GM18909 (cell line): Measurements from ENCODE around the gene DLG3.

ENCODE experiments used
- ATAC-seq: cut with Tn5 transposase; IDR thresholded peaks from one replicate; pipeline ENCODE4 v1.9.1; 2021; ENCODE audit warnings: mild to moderate bottlenecking; ENCODE audit not compliant: unreplicated experiment, poor library complexity

DLG3 gene

GRCh38 chrX:70437011-70437410 is 7.6 kb upstream of the DLG3 start:
- ATAC-seq, result no peak

GRCh38 chrX:70437921-70438665 is 6.5 kb upstream of the DLG3 start:
- ATAC-seq, result no peak

DNA sequence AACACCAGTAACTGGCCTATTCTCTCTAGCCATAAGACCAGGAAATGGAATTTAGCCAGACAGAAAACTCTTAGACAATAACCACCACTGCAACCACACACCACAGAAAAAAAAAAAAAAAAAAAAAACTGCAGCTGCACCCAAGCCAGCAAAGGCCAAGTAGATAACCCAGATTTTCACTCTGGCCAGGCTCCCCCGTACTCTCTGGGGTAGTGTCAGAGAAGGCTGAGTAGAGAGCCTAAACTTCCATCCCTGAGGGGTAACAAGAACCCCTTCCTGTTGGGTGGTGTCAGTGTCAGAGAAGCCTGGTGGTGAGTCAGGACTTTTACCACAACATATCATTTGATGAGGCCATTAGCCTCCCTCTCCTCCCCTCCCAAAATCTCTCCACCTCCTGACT is 5.6 kb upstream of the DLG3 start:
- ATAC-seq, result no peak

- no peak for ATAC-seq
Measured at GRCh38 chrX:70442224-70442623, 2.4 kb upstream of the DLG3 start.

DNA sequence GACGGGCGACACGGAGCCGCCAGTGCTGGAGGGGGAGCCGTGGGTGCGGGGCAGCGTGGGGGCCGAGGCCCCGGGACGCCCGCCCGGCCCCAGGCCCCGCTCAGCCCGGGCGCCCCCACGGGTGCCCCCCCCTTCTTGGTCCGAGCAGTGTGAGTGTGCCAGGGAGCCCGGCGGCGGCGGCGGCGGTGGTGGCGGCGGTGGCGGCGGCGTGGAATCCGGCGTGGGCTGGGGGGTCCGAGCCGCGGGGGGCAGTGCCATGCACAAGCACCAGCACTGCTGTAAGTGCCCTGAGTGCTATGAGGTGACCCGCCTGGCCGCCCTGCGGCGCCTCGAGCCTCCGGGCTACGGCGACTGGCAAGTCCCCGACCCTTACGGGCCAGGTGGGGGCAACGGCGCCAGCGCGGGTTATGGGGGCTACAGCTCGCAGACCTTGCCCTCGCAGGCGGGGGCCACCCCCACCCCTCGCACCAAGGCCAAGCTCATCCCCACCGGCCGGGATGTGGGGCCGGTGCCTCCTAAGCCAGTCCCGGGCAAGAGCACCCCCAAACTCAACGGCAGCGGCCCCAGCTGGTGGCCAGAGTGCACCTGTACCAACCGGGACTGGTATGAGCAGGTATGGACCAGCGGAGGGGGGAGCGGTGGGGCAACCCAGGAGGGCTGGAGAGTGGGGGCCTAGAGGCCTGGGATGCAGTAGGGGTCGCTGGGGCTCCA is 466 bp downstream of the DLG3 start:
- ATAC-seq, result no peak

- ATAC-seq, result no peak
Measured at GRCh38 chrX:70445951-70446350, 1.3 kb downstream of the DLG3 start.

DNA sequence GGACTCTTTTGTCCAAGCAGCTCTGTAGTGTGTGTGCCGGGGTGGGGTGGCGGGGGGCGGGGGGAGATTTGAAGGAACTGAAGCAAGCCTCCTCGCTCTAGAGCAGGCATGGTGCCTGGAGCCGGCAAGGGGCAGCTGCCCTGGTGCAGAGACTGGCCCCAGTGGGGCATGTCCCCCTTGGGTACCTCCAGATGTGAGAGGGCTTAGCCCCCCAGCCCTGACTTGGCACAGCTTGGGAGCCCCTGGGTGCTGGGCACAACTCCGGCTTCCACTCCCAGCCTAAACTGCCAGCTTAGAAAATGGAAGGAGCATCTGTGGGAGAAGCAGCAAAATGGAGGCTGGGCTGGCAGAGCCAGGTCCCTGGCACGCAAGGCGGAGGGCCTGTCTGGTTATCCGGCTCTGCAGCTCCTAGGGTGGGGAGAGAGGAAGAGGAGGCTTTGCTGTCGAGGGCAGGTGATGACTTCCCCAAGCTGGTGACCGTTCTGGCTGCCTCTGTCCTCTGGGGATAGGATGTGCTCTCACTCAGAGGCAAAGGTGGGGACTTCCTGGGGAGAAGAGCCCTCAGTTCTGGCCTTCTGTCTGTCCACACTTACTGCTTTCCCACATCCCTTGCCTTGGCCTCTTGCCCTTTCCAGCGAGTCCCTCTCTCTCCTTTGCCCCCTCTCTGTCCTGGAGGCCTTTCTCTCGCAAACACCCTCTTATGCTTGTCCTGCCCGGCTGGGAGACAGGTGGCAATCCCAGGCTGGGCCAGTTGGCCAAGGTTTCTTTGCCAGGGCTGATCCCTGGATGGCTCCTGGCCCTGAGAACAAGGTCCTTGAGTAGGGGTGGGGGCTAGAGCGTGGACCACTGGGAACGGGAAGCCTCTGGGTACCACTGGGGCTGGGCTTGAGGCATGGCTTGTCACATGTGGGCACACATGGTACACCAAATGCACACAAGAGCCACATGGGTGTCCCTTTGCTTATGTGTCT is 2.0 kb downstream of the DLG3 start:
- ATAC-seq, result no peak

GRCh38 chrX:70449457-70449966 is 4.9 kb downstream of the DLG3 start:
- no peak for ATAC-seq

DNA sequence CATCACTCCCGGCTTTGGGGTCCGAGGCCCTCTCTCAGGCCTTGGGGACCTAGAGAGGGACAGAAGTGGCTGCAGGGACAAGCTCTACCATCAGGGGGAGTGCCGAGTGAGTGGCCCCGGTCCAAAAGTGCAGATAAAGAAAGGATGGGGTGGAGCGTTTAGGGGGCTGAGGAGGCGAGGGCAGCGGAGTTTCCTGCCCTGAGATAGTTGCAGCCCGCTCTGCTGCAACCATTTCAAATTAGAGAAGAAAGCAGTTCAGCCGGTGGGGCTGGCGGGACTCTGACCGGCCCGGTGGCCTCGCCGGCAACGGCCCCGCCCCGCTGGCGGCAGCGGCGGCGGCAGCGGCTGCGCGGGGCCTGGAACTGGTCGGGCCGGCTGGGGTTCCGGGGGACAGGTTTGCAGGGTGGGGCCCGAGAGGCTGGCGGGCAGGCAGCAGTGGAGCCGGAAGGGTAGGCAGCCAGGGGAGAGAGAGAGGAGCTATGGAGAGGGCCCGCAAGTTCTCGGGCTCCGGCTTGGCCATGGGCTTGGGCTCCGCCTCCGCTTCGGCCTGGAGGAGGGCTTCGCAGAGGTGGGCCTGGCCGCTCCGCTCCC is 7.6 kb downstream of the DLG3 start:
- ATAC-seq, result peak; percentile 44

- no peak for ATAC-seq
Measured at GRCh38 chrX:70453024-70453618, 8.5 kb downstream of the DLG3 start.

DNA sequence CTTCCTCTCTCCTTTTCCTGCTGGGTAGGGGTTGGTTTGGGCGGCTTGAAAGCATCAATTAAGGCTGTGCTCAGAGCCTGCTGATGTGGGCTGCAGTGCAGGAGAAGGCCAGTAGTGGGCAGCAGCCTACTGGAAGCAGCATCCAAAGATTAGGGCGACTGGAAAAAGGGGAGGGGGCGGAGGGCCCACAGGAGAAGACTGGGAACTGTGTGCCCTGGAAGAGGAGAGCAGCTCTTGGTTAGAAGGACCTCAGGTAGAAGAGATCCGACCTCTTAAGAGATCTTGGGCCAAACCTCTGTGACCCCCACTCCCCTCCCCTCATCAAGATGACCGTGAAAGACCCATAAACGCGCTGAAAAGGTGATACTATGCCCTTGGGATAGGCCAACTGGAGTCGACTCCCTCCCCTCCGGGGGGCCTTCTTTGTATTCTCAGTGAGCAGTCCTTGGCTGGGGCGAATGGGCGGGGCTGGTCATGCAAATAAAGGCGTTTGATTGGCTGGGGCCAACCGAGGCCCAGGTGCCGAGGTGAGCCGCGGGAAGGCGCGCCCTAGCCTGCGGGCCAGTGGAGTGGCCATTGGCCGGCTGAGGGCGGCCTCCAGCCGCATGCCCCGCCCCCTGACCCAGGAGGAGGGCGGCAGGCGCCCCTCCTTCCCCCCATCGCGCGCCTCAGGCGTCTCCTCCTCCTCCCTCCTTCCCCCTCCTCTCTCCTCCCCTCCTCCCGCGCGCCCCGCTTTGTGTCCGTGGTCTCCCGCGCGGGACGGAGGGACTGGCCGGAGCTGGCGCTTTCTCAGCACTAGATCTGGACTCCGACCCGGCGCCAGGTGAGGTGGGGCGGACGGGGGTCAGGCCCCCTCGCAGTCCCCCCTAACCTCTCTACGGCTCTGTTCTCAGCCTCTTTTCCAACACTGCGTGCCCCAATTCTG is 10.1 kb downstream of the DLG3 start:
- ATAC-seq, result peak; percentile 70

GRCh38 chrX:70455366-70456202 is 10.9 kb downstream of the DLG3 start:
- no peak for ATAC-seq

GRCh38 chrX:70456256-70456655 is 11.6 kb downstream of the DLG3 start:
- ATAC-seq, result no peak

DNA sequence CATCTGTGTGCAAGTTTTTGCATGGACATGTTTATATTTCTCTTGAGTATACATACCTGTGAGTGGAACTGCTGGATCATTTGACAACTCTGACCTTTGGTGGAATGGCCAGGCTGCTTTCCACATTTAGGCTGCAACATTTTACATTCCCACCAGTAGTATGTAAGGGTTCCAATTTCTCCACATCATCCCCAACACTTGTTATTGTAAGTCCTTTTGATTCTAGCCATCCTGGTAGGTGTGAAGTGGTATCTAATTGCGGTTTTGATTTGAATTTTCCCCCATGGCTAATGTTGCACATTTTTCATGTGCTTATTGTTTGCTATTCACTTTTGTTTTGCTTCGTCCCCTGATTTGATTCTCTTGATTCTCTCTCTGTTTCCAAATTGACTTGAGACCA is 16.4 kb downstream of the DLG3 start:
- ATAC-seq, result no peak

DNA sequence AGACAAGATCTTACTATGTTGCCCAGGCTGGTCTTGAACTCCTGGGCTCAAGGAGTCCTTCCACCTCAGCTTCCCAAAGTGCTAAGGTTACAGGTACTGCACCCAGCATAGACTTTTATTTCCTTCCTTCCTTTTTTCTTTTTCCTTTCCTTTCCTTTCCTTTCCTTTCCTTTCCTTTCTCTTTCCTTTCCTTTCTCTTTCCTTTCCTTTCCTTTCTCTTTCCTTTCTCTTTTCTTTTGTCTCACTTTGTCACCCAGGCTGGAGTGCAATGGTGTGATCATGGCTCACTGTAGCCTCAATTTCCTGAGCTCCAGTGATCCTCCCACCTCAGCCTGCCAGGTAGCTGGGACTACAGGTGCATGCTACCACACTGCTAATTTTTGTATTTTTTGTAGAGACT is 19.4 kb downstream of the DLG3 start:
- ATAC-seq, result no peak

DNA sequence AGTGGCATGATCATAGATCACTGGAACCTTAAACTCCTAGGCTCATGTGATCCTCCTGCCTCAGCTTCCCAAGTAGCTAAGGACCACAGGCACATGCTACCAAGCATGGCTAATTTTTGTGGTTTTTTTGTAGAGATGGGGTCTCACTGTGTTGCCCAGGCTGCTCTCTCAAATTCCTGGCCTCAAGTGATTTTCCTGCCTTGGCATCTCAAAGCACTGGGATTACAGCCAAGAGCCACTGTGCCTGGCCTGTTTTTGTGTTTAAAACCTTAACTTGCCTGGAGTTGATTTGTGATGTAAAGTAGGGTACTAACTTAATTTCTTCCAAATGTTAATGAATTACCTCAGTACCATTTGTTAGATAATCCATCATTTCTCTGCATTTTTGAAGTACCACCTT is 22.3 kb downstream of the DLG3 start:
- ATAC-seq, result no peak

DNA sequence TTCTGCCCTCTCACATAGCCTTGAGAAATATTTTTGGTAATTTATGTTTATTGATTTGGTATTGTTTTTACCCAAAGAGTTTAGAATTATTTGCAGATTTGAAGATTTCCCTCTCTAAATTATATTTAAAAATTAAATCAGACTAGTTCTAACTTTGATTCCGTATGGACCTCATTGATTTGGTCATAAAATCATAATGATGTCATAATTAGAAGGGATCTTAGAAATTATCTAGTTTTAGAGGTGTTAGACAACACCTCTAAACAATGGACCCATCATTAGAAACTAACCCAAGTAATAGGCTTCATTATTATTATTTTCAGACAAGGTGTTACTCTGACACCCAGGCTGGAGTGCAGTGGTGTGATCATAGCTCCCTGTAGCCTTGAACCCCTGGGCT is 24.1 kb downstream of the DLG3 start:
- no peak for ATAC-seq

- ATAC-seq, result peak; percentile 83
Measured at GRCh38 chrX:70470850-70471289, 26.2 kb downstream of the DLG3 start.
